Measurements from ENCODE around the gene GDF11. TPM values are rescaled to one million over a fixed set of nuclear protein-coding genes. Genes with fewer than 3 reads are reported as not detected.

Gene GDF11
- total RNA-seq, 1 donor from 2014 or later: 5.8 TPM

GRCh38 chr12:55715833-55716581 lies 26.9 kb upstream of the GDF11 start, which contains the start of gene BLOC1S1:
BLOC1S1 (plus strand) TSS chr12:55716046; CDS start chr12:55716052, 6 bp downstream.
- no peaks in the 10 kb centered on the region for H3K27me3 ChIP-seq
- DNase-seq (peak; percentile 96), ATAC-seq (peak; percentile 90)
- H3K27ac ChIP-seq: peak within 1 kb of the TSS; percentile 92
- no peaks in the 10 kb centered on the region for H3K9me3 ChIP-seq
- no peak for TF ChIP-seq CTCF (IDR thresholded peaks at IDR 0.05)
- peaks cover 5% of the 10 kb centered on the region for H3K36me3 ChIP-seq
- peaks cover 46% of the 10 kb centered on the region for H3K4me1 ChIP-seq
- peak within 1 kb of the TSS; percentile 85 for H3K4me3 ChIP-seq
- intact Hi-C loops (cut with DNase I): no loop called here

GRCh38 chr12:55716582-55716957 lies 26.4 kb upstream of the GDF11 start:
- Histone ChIP-seq H3K27ac (peak overlapping the region; percentile 92), H3K9me3 (no peaks in the 10 kb centered on the region), H3K4me3 (peak overlapping the region; percentile 85), H3K27me3 (no peaks in the 10 kb centered on the region), H3K4me1 (peaks cover 51% of the 10 kb centered on the region), H3K36me3 (peaks cover 5% of the 10 kb centered on the region)
- TF ChIP-seq CTCF (IDR thresholded peaks at IDR 0.05): no peak
- ATAC-seq (peak; percentile 12), DNase-seq (no peak)
- intact Hi-C loops (cut with DNase I): no loop called here

GRCh38 chr12:55717011-55718007 lies 25.6 kb upstream of the GDF11 start:
- ATAC-seq: no peak
- H3K27ac ChIP-seq: peak overlapping the region; percentile 92
- intact Hi-C loops (cut with DNase I): no loop called here
- peaks cover 5% of the 10 kb centered on the region for H3K36me3 ChIP-seq
- H3K9me3 ChIP-seq: no peaks in the 10 kb centered on the region
- TF ChIP-seq CTCF (IDR thresholded peaks at IDR 0.05): no peak
- H3K4me3 ChIP-seq: peak overlapping the region; percentile 85
- no peak for DNase-seq
- peaks cover 51% of the 10 kb centered on the region for H3K4me1 ChIP-seq
- no peaks in the 10 kb centered on the region for H3K27me3 ChIP-seq

- DNase-seq: no peak
- H3K36me3 ChIP-seq: peaks cover 12% of the 10 kb centered on the region
- no peaks in the 10 kb centered on the region for H3K27me3 ChIP-seq
- peaks cover 51% of the 10 kb centered on the region for H3K4me1 ChIP-seq
- no peak for TF ChIP-seq CTCF (IDR thresholded peaks at IDR 0.05)
- peak overlapping the region; percentile 92 for H3K27ac ChIP-seq
- intact Hi-C loops (cut with DNase I): no loop called here
- H3K9me3 ChIP-seq: no peaks in the 10 kb centered on the region
- ATAC-seq: no peak
- no peak overlapping the region for H3K4me3 ChIP-seq
These were observed 24.9 kb upstream of the GDF11 start for GRCh38 chr12:55718015-55718414.

DNA sequence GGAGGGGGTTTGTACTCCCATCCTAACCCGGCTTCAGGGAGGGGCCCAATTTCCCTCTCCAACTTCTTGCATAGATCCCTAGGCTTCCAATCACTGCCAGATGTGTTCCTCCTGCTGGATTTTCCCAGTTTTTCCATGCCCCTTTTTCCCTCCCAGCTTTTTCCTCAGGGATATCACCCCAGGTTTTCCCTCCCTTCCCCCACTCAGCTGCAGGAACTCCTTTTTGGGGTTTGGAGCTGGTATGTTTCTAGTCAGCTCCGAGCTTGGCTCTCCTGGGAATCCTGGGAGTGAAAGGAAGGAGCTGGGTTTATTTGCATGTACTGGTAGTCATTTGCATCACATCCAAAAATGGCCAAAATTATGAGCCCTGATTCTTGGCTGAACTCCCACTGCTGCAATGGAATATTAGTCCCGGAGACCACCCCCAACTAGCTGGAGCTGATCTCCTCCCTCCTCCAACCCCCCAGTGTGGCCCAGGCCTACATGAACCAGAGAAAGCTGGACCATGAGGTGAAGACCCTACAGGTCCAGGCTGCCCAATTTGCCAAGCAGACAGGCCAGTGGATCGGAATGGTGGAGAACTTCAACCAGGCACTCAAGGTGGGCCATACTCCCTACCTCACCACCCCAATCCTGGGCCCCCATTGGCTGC lies 24.2 kb upstream of the GDF11 start:
- no peaks in the 10 kb centered on the region for H3K27me3 ChIP-seq
- peaks cover 19% of the 10 kb centered on the region for H3K36me3 ChIP-seq
- H3K9me3 ChIP-seq: no peaks in the 10 kb centered on the region
- intact Hi-C loops (cut with DNase I): no loop called here
- H3K4me3 ChIP-seq: no peak overlapping the region
- peaks cover 51% of the 10 kb centered on the region for H3K4me1 ChIP-seq
- TF ChIP-seq CTCF (IDR thresholded peaks at IDR 0.05): no peak
- no peak overlapping the region for H3K27ac ChIP-seq
- DNase-seq (no peak), ATAC-seq (no peak)
